Fibroblast of lung (primary cell): Measurements from ENCODE around the gene BCL7A. TPM values are rescaled to one million over a fixed set of nuclear protein-coding genes. Genes with fewer than 3 reads are reported as not detected.

Experiments
- DNase-seq, 2 donors: peaks; one replicate each; pipeline versions ENCODE4 v3.0.0 to v3.0.0-alpha.2; 2010; ENCODE audit warnings: low read depth in 2 of 2
- H2AFZ ChIP-seq: 2 replicates; pipeline ENCODE4 v1.5.1; 2012; ENCODE audit warnings: low read length, control low read depth, inconsistent platforms
- H3K27ac ChIP-seq: 2 replicates; pipeline ENCODE4 v1.5.1; 2011; ENCODE audit warnings: low read length, control low read depth; ENCODE audit not compliant: insufficient read depth
- H3K27me3 ChIP-seq: 2 replicates; pipeline ENCODE4 v1.5.1; 2011; ENCODE audit warnings: mild to moderate bottlenecking, low read length; ENCODE audit not compliant: control insufficient read depth, insufficient read depth
- H3K36me3 ChIP-seq: 2 replicates; pipeline ENCODE4 v1.5.1; 2011; ENCODE audit warnings: low read length; ENCODE audit not compliant: control insufficient read depth, insufficient read depth
- H3K4me1 ChIP-seq: 2 replicates; pipeline ENCODE4 v1.5.1; 2011; ENCODE audit warnings: low read length; ENCODE audit not compliant: control insufficient read depth, insufficient read depth; ENCODE audit errors: extremely low read depth
- H3K4me2 ChIP-seq: 2 replicates; pipeline ENCODE4 v1.5.1; 2011; ENCODE audit warnings: low read length, control low read depth; ENCODE audit not compliant: insufficient read depth; ENCODE audit errors: extremely low read depth
- H3K4me3 ChIP-seq, 4 experiments: fragments of 200-600 bp in 1 of 4; sonication (generic) in 1 of 4; replicated peaks in 1 of 4; 2 replicates each; pipeline ENCODE4 v1.5.1; 2011 to 2016; ENCODE audit warnings: low read length in 4 of 4, low read depth in 3 of 4, mild to moderate bottlenecking in 3 of 4, control low read depth in 2 of 4, inconsistent platforms in 1 of 4, mixed read lengths in 1 of 4; ENCODE audit not compliant: insufficient read depth in 1 of 4; ENCODE audit errors: control extremely low read depth in 1 of 4
- H3K79me2 ChIP-seq: 2 replicates; pipeline ENCODE4 v1.5.1; 2012; ENCODE audit warnings: mild to moderate bottlenecking, low read length, inconsistent platforms; ENCODE audit not compliant: control insufficient read depth, insufficient read depth
- H3K9ac ChIP-seq: 2 replicates; pipeline ENCODE4 v1.5.1; 2011; ENCODE audit warnings: mild to moderate bottlenecking, low read length, control low read depth; ENCODE audit not compliant: insufficient read depth
- H3K9me3 ChIP-seq: 2 replicates; pipeline ENCODE4 v1.5.1; 2012; ENCODE audit warnings: low read depth, low read length; ENCODE audit not compliant: control insufficient read depth, insufficient read depth
- H4K20me1 ChIP-seq: 2 replicates; pipeline ENCODE4 v1.5.1; 2011; ENCODE audit warnings: low read length; ENCODE audit not compliant: control insufficient read depth, insufficient read depth; ENCODE audit errors: extremely low read depth
- CTCF ChIP-seq, 2 donors: IDR thresholded peaks in 1 of 2; conservative IDR thresholded peaks in 1 of 2; 1 replicate in 1 of 2; 2 replicates in 1 of 2; pipeline ENCODE4 v1.5.1; 2011 to 2012; ENCODE audit warnings: low read length in 2 of 2, control low read depth in 1 of 2, inconsistent platforms in 1 of 2, low read depth in 1 of 2, mild to moderate bottlenecking in 1 of 2
- EZH2 ChIP-seq: IDR thresholded peaks from 2 replicates; pipeline ENCODE4 v1.5.1; 2012; ENCODE audit warnings: low read length, control low read depth, mild to moderate bottlenecking; ENCODE audit errors: missing control alignments
- polyA plus RNA-seq, 2 donors: library from polyadenylated mRNA; depleted of rRNA in 1 of 2; stranded (reverse) in 1 of 2; unstranded in 1 of 2; fragments of >200 nt; gene quantifications; 2 replicates each; pipeline ENCODE4 v1.2.1, GENCODE V29; 2011 to 2012; ENCODE audit warnings: missing spikeins in 1 of 2
- total RNA-seq: library from RNA; depleted of rRNA; stranded (reverse); fragments of >200 nt; gene quantifications from 2 replicates; pipeline ENCODE4 v1.2.1, GENCODE V29; 2014

The BCL7A gene
- total and polyA plus RNA-seq, 2 donors (not counting 1 experiment from before 2014, with no cell fraction given) = 3.8 to 7.4 TPM

DNA sequence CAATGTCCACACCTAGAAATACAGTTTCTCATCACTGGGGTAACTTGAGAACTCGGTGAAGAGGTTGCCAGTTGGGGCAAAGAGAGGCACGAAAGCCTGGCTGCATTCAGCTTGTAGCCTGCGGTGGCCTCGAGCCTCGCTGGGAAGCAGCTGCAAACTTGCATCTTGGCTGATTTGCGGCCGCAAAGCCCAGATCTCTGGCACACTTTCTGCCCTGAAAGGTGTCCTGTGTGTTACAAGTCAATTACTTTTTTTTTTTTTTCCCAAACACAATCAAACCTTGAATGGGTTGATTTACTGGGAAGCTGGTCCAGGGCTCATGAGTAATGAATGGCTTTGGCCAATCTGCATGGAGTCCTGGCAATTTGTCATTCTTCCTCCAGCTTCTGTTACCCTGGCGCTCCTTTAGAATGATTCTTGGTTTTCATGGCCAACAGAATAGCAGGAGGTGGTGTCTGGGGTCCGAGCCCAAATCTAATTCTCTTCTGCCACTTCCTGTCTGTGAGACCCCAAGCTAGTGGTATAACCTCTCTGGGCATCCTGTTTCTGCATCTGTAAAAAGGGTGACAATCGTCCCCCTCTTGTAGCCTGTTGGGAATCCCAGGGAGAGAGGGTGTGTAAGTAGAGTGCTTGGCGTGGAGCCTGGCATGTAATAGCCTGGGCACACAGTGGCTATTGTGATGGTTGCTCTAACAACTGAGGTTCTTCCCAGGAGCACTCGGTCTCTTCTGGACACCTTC, 6.7 kb downstream of the BCL7A start:
- peak in 1 of 2 donors; percentile 77 for DNase-seq
- no peaks in the 10 kb centered on the region for H3K36me3 ChIP-seq
- H3K4me2 ChIP-seq = no peak overlapping the region
- TF ChIP-seq CTCF (conservative IDR thresholded peaks at IDR 0.05 in 1 of 2, IDR thresholded peaks at IDR 0.05 in 1 of 2; ENCODE audit: low read depth in 1 of 2, low read length in 2 of 2) (no peak), EZH2 (no peak)
- no peak overlapping the region for H3K9ac ChIP-seq
- peaks cover 7% of the 10 kb centered on the region for H3K4me1 ChIP-seq
- H3K27me3 ChIP-seq = no peaks in the 10 kb centered on the region
- H2AFZ ChIP-seq = no peak overlapping the region
- no peak overlapping the region for H3K27ac ChIP-seq
- H4K20me1 ChIP-seq = no peaks in the 10 kb centered on the region
- no peak overlapping the region for H3K4me3 ChIP-seq
- H3K9me3 ChIP-seq = no peaks in the 10 kb centered on the region
- H3K79me2 ChIP-seq = peaks cover 31% of the 10 kb centered on the region

DNA sequence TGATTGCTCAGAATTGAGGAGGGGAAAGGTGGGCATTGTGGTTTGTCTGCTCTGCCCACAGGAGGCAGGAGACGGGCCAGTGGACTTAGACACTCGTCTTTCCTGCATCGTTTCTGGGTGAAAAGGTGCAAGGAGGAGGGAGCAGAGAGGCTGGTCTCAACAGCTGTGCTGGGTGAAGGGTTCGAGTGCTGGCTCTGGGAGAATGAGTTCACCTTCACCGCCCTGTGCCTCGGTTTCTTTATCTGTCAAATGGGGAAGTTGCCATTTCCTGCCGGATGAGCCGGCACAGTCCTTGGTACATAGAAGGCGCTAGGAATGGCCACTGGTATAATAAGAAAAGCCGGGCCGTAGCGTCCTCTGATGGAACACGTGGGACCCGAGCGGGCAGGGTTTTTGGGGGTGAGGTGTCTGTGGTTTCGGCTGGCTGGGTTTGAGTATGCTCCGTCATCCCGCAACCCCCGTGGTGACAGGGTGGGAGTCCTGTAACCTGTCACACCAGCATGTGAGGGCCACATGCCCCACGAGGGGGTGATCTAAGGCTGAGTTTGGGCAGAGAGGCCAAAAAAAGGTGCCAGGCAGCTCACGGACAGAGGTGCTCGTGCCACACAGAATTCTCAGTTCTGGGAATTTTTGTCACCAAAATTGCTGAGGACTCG, 7.3 kb downstream of the BCL7A start:
- Histone ChIP-seq H3K4me3 (no peak overlapping the region), H3K27me3 (no peaks in the 10 kb centered on the region), H3K4me1 (peaks cover 2% of the 10 kb centered on the region), H3K79me2 (peaks cover 29% of the 10 kb centered on the region), H3K36me3 (no peaks in the 10 kb centered on the region), H3K9ac (no peak overlapping the region), H2AFZ (no peak overlapping the region), H3K9me3 (no peaks in the 10 kb centered on the region), H3K4me2 (no peak overlapping the region), H3K27ac (no peak overlapping the region), H4K20me1 (no peaks in the 10 kb centered on the region)
- no peak for DNase-seq
- TF ChIP-seq CTCF (conservative IDR thresholded peaks at IDR 0.05 in 1 of 2, IDR thresholded peaks at IDR 0.05 in 1 of 2; ENCODE audit: low read depth in 1 of 2, low read length in 2 of 2) (no peak), EZH2 (no peak)

DNA sequence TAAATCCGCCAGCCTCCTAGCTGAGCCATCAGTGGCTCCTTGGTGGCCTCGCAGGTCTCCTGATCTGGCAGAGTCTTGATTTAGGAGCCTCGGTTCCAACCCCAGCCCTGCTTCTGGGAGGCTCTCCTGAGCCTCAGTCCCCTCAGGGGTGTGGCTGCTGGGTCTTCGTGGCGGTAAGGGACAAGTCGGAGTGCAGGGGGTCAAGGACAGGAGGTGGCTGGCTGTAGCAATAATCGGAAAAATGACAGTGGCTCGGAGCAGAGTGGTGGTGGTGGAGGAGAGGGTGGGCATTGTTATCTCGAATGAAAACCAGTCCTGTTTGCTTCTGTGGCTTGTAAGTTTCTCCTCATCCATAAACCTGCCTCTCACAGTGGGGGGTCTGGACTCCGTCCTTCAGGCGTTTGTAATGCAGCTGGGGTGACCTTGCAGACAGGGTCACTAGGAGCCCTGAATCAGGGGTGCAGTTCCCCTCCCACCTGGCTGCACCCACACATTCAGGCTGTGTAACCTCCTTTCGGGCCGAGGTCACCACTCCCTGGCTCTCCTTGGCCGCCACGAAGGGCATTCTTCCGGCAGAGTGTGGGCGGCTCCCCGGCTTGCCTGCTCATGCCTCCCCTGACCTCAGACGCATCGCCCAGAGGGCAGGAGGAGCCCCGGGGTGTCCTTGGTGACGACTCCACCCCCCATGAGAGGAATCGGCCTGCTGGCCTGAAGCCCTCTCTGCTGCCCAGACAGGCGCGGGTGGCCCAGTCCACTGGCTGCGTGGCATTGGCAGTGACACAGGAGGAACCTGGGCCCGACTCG, 8.1 kb downstream of the BCL7A start:
- no peaks in the 10 kb centered on the region for H3K4me1 ChIP-seq
- no peaks in the 10 kb centered on the region for H3K36me3 ChIP-seq
- DNase-seq = no peak
- H3K79me2 ChIP-seq = peaks cover 25% of the 10 kb centered on the region
- no peaks in the 10 kb centered on the region for H3K9me3 ChIP-seq
- H3K27me3 ChIP-seq = no peaks in the 10 kb centered on the region
- TF ChIP-seq CTCF (conservative IDR thresholded peaks at IDR 0.05 in 1 of 2, IDR thresholded peaks at IDR 0.05 in 1 of 2; ENCODE audit: low read depth in 1 of 2, low read length in 2 of 2) (no peak), EZH2 (no peak)
- H2AFZ ChIP-seq = no peak overlapping the region
- H3K27ac ChIP-seq = no peak overlapping the region
- no peak overlapping the region for H3K9ac ChIP-seq
- no peak overlapping the region for H3K4me3 ChIP-seq
- H4K20me1 ChIP-seq = no peaks in the 10 kb centered on the region
- H3K4me2 ChIP-seq = no peak overlapping the region
